Tibial nerve (tissue), 4 donors: Measurements from ENCODE around the gene CLCN1.

ENCODE experiments used
- EP300 ChIP-seq, 2 donors: sonication (generic); formaldehyde crosslinking; IDR thresholded peaks; one replicate each; pipeline ENCODE4 v1.6.1; 2017; ENCODE audit warnings: antibody characterized with exemption in 2 of 2, mild to moderate bottlenecking in 1 of 2
- POLR2A ChIP-seq, 2 donors: fragments of 450-650 bp; IDR thresholded peaks; one replicate each; pipeline ENCODE4 v1.6.1; 2017; ENCODE audit warnings: antibody characterized with exemption in 2 of 2, mild to moderate bottlenecking in 2 of 2, moderate library complexity in 2 of 2
- TF ChIP-seq, protein P1 (sequence below), 5 experiments: fragments of 200-600 bp in 3 of 5; fragments of 450-650 bp in 2 of 5; sonication (generic) in 3 of 5; IDR thresholded peaks; one replicate each; pipeline ENCODE4 v1.5.1; 2016 to 2019; ENCODE audit warnings: antibody characterized with exemption in 5 of 5, mild to moderate bottlenecking in 3 of 5, moderate library complexity in 2 of 5

DNA sequence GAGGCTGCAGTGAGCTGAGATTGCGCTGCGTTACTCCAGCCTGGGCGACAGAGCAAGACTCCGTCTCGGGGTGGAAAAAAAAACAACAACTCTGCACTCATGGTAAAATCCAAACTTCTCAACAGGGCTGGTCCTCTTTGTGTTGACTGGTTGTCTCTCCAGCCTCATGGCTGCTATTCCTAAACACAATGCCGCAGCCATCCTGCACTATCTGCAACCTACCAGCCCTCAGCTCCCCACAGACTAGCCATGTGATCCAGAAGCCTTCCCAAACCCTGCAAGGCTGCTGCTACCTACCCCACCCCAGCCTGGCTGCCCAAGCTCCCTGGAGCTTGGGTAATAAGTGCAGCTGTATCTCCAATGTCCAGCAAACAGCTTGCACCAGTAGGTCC is 77.0 kb downstream of the CLCN1 start:
- TF ChIP-seq, protein P1, sequence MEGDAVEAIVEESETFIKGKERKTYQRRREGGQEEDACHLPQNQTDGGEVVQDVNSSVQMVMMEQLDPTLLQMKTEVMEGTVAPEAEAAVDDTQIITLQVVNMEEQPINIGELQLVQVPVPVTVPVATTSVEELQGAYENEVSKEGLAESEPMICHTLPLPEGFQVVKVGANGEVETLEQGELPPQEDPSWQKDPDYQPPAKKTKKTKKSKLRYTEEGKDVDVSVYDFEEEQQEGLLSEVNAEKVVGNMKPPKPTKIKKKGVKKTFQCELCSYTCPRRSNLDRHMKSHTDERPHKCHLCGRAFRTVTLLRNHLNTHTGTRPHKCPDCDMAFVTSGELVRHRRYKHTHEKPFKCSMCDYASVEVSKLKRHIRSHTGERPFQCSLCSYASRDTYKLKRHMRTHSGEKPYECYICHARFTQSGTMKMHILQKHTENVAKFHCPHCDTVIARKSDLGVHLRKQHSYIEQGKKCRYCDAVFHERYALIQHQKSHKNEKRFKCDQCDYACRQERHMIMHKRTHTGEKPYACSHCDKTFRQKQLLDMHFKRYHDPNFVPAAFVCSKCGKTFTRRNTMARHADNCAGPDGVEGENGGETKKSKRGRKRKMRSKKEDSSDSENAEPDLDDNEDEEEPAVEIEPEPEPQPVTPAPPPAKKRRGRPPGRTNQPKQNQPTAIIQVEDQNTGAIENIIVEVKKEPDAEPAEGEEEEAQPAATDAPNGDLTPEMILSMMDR (IDR thresholded peaks at IDR 0.05) = no peak
- TF ChIP-seq POLR2A (IDR thresholded peaks at IDR 0.05) (no peak), EP300 (IDR thresholded peaks at IDR 0.05) (no peak)
